ENCODE measurements around the gene VPS4B.

Gene VPS4B

GRCh38 chr18:63430526-63430925 is 8.2 kb upstream of the VPS4B start:
- DNase-seq (ENCODE audit: low spot score): no peak

- no peak for DNase-seq (ENCODE audit: low spot score)
These were observed 5.3 kb upstream of the VPS4B start for GRCh38 chr18:63427558-63427957.

- no peak for DNase-seq (ENCODE audit: low spot score)
These were observed 608 bp upstream of the VPS4B start for GRCh38 chr18:63422864-63423304.

- no peak for DNase-seq (ENCODE audit: low spot score)
These were observed 762 bp downstream of the VPS4B start for GRCh38 chr18:63421514-63421913.

GRCh38 chr18:63412953-63413352 is 9.3 kb downstream of the VPS4B start:
- DNase-seq (ENCODE audit: low spot score): no peak

GRCh38 chr18:63410792-63411191 is 11.5 kb downstream of the VPS4B start:
- no peak for DNase-seq (ENCODE audit: low spot score)

GRCh38 chr18:63409301-63409700 is 13.0 kb downstream of the VPS4B start:
- no peak for DNase-seq (ENCODE audit: low spot score)

- no peak for DNase-seq (ENCODE audit: low spot score)
These were observed 14.5 kb downstream of the VPS4B start for GRCh38 chr18:63407734-63408133.

- no peak for DNase-seq (ENCODE audit: low spot score)
These were observed 16.3 kb downstream of the VPS4B start for GRCh38 chr18:63405986-63406385.

- DNase-seq (ENCODE audit: low spot score): no peak
These were observed 19.8 kb downstream of the VPS4B start for GRCh38 chr18:63402246-63403162.

GRCh38 chr18:63399300-63399699 is 23.0 kb downstream of the VPS4B start:
- no peak for DNase-seq (ENCODE audit: low spot score)

- no peak for DNase-seq (ENCODE audit: low spot score)
These were observed 24.9 kb downstream of the VPS4B start for GRCh38 chr18:63397349-63397748.

GRCh38 chr18:63395503-63395902 is 26.8 kb downstream of the VPS4B start:
- no peak for DNase-seq (ENCODE audit: low spot score)

GRCh38 chr18:63394954-63395353 is 27.3 kb downstream of the VPS4B start:
- DNase-seq (ENCODE audit: low spot score): no peak

- DNase-seq (ENCODE audit: low spot score): no peak
These were observed 34.4 kb downstream of the VPS4B start for GRCh38 chr18:63387861-63388260.

GRCh38 chr18:63382843-63383242 is 39.4 kb downstream of the VPS4B start:
- DNase-seq (ENCODE audit: low spot score): no peak

GRCh38 chr18:63379639-63379962 is 42.7 kb downstream of the VPS4B start:
- DNase-seq (ENCODE audit: low spot score): no peak

GRCh38 chr18:63378919-63379638 is 43.2 kb downstream of the VPS4B start:
- no peak for DNase-seq (ENCODE audit: low spot score)

- DNase-seq (ENCODE audit: low spot score): no peak
These were observed 44.8 kb downstream of the VPS4B start for GRCh38 chr18:63377275-63377980.

GRCh38 chr18:63376538-63376937 is 45.7 kb downstream of the VPS4B start:
- DNase-seq (ENCODE audit: low spot score): no peak

GRCh38 chr18:63374540-63374939 is 47.7 kb downstream of the VPS4B start:
- no peak for DNase-seq (ENCODE audit: low spot score)

GRCh38 chr18:63373161-63373560 is 49.1 kb downstream of the VPS4B start:
- no peak for DNase-seq (ENCODE audit: low spot score)

- DNase-seq (ENCODE audit: low spot score): no peak
These were observed 53.7 kb downstream of the VPS4B start for GRCh38 chr18:63368611-63369010.
